NB4 (cell line): ENCODE measurements around the gene MKLN1.
"Not testable (repeated sequence)": the region's sequence is repeated elsewhere in the genome, so short reads cannot be mapped to it uniquely, and the experiment has no call there.

Experiments used
- DNase-seq: peaks from one replicate; pipeline ENCODE4 v3.0.0; 2010; ENCODE audit warnings: low read depth
- H3K4me3 ChIP-seq: one replicate; pipeline ENCODE4 v1.5.1; 2011; ENCODE audit warnings: mild to moderate bottlenecking, low read depth, low read length, moderate library complexity
- CTCF ChIP-seq: IDR thresholded peaks from one replicate; pipeline ENCODE4 v1.5.1; 2012; ENCODE audit warnings: low read depth, low read length
- MYC ChIP-seq: IDR thresholded peaks from 2 replicates; pipeline ENCODE4 v1.6.1; 2011; ENCODE audit warnings: low read depth, low read length
- POLR2A ChIP-seq: IDR thresholded peaks from 2 replicates; pipeline ENCODE4 v1.6.1; 2011; ENCODE audit warnings: mild to moderate bottlenecking; ENCODE audit not compliant: insufficient read length; ENCODE audit errors: extremely low read depth
- TF ChIP-seq, protein P1 (sequence below): IDR thresholded peaks from 2 replicates; pipeline ENCODE4 v1.6.1; 2011; ENCODE audit warnings: low read depth, low read length

MKLN1 gene

GRCh38 chr7:131459256-131459655 is 131.6 kb downstream of the MKLN1 start:
- TF ChIP-seq, protein P1, sequence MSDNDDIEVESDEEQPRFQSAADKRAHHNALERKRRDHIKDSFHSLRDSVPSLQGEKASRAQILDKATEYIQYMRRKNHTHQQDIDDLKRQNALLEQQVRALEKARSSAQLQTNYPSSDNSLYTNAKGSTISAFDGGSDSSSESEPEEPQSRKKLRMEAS = no peak
- TF ChIP-seq MYC = no peak
- TF ChIP-seq POLR2A = no peak
- TF ChIP-seq CTCF = no peak
- DNase-seq = no peak

GRCh38 chr7:131462059-131462458 is 134.4 kb downstream of the MKLN1 start:
- no peak for TF ChIP-seq MYC
- H3K4me3 ChIP-seq = no peak overlapping the region
- no peak for DNase-seq

More at GRCh38 chr7:131459256-131459655, 131.6 kb downstream of the MKLN1 start:
- H3K4me3 ChIP-seq = no peak overlapping the region

- not testable (repeated sequence) for H3K4me3 ChIP-seq, DNase-seq
These were observed 135.0 kb downstream of the MKLN1 start for GRCh38 chr7:131462715-131463114.

GRCh38 chr7:131466735-131467365 is 139.2 kb downstream of the MKLN1 start:
- no peak for TF ChIP-seq CTCF
- TF ChIP-seq MYC = no peak
- TF ChIP-seq, protein P1 = no peak
- no peak for TF ChIP-seq POLR2A
- H3K4me3 ChIP-seq = no peak overlapping the region
- no peak for DNase-seq

GRCh38 chr7:131467788-131468187 is 140.1 kb downstream of the MKLN1 start:
- no peak for DNase-seq

DNA sequence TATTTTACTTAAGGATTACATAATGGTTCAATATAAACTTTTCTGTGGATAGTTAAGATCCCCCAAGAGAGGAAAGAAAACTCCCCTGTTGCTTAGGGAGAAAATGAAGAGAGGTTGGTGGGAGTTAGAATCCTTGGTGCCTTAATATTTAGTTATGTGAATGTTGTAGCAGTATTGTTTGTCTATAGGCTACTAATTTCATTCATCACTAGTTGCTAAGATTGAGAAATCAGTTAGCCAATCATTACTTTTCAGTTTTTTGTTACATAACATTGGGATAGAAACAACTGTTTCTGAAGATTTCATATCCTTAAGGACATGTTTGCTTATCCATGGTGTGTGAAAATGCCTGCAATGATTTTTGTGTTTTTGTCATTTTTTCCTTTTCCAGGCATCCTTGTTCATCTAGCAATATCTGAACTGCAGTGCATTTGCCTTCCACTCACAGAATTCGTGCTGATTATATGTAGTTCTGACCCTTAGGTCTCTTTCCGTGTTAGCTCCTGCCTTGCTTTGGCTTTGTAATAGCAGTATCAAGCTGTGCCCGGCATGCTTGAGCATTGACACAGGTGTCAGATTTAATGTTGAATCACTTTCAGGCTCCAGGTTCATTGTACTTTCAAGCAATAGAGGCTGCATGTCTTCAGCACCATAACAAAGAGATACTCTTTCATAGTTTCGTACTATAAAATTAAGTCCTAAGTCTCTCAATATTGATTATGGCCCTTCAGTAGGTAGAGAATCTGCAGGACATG is 143.8 kb downstream of the MKLN1 start:
- no peak for DNase-seq

More at GRCh38 chr7:131467788-131468187, 140.1 kb downstream of the MKLN1 start:
- no peak overlapping the region for H3K4me3 ChIP-seq
- no peak for TF ChIP-seq CTCF
- TF ChIP-seq, protein P1 = no peak
- no peak for TF ChIP-seq POLR2A
- no peak for TF ChIP-seq MYC

More for the DNA sequence above, 143.8 kb downstream of the MKLN1 start:
- no peak for TF ChIP-seq POLR2A
- TF ChIP-seq, protein P1 = no peak
- TF ChIP-seq CTCF = no peak
- TF ChIP-seq MYC = no peak
- H3K4me3 ChIP-seq = no peak overlapping the region
